ENCODE measurements around the gene CDY2A. TPM values are rescaled to one million over a fixed set of nuclear protein-coding genes. Genes with fewer than 3 reads are reported as not detected.
"Not testable (repeated sequence)": the region's sequence is repeated elsewhere in the genome, so short reads cannot be mapped to it uniquely, and the experiment has no call there.

Gene CDY2A
- total RNA-seq, 1 donor from 2014 or later, result not detected

DNA sequence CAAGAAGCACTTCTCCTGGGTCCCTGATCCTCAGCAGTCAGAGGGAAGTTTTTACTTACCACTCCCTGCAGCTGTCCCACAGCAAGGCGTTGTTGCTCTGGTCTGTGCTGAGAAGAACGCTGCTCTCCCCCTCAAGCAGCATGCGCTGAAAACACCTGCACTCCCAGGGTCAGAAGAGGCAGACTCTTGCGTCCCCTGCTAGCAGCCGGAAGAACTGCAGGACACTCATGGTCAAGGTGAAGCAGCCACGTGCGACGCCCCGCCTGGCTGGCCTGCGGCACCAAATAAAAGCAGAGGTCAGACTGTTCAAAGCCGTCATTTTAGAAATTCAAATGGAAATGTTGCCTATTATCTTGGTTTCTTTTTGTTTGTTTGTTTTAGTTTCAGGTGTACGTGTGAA is 47.9 kb downstream of the CDY2A start:
- not testable (repeated sequence) for H3K27ac Mint-ChIP-seq (ENCODE audit: unreplicated experiment); DNase-seq; H3K27me3 Mint-ChIP-seq (ENCODE audit: unreplicated experiment); H3K4me1 Mint-ChIP-seq (ENCODE audit: low read depth, unreplicated experiment); H3K4me3 Mint-ChIP-seq (ENCODE audit: unreplicated experiment); H3K9me3 Mint-ChIP-seq (ENCODE audit: unreplicated experiment); H3K36me3 Mint-ChIP-seq (ENCODE audit: unreplicated experiment)

Other genes starting within 250 kb of the CDY2A start
- not detected for gene CDY2B, start 145.6 kb upstream of the CDY2A start, total RNA-seq (ENCODE audit: unreplicated experiment)